HepG2 (cell line): ENCODE measurements around the gene SLC7A10. TPM values are rescaled to one million over a fixed set of nuclear protein-coding genes. Genes with fewer than 3 reads are reported as not detected.

Source experiments
- CCDC6 ChIP-seq: sonication (generic); formaldehyde crosslinking; IDR thresholded peaks from 2 replicates; pipeline ENCODE4 v1.8.1; 2022; ENCODE audit warnings: mild to moderate bottlenecking, missing genetic modification reagents, moderate library complexity
- DNMT3B ChIP-seq: conservative IDR thresholded peaks from 2 replicates; pipeline ENCODE4 v1.6.1; 2016; ENCODE audit warnings: missing biosample characterization, control low read depth
- FOXK1 ChIP-seq: sonication (generic); formaldehyde crosslinking; IDR thresholded peaks from 2 replicates; pipeline ENCODE4 v1.4.0; 2020; ENCODE audit warnings: low read depth, missing genetic modification reagents, borderline replicate concordance
- GLI4 ChIP-seq: sonication (generic); formaldehyde crosslinking; IDR thresholded peaks from 2 replicates; pipeline ENCODE4 v1.5.1; 2020; ENCODE audit warnings: missing genetic modification reagents, mild to moderate bottlenecking, moderate library complexity, borderline replicate concordance
- HOXA3 ChIP-seq: sonication (generic); formaldehyde crosslinking; IDR thresholded peaks from 2 replicates; pipeline ENCODE4 v1.5.0; 2020; ENCODE audit warnings: missing genetic modification reagents
- KDM3A ChIP-seq: IDR thresholded peaks from 2 replicates; pipeline ENCODE4 v1.6.1; 2018; ENCODE audit warnings: low read depth, missing compliant biosample characterization
- MED1 ChIP-seq: sonication (generic); formaldehyde crosslinking; IDR thresholded peaks from 2 replicates; pipeline ENCODE4 v1.4.0; 2020; ENCODE audit warnings: missing genetic modification reagents
- MIXL1 ChIP-seq: IDR thresholded peaks from 2 replicates; pipeline ENCODE4 v1.6.1; 2016
- POGK ChIP-seq: sonication (generic); formaldehyde crosslinking; conservative IDR thresholded peaks from 2 replicates; pipeline ENCODE4 v1.8.0; 2022; ENCODE audit warnings: mild to moderate bottlenecking, moderate library complexity, missing genetic modification reagents
- POGZ ChIP-seq: sonication (generic); formaldehyde crosslinking; IDR thresholded peaks from 2 replicates; pipeline ENCODE4 v1.4.0; 2020; ENCODE audit warnings: mild to moderate bottlenecking, missing genetic modification reagents
- PRMT3 ChIP-seq: sonication (generic); formaldehyde crosslinking; IDR thresholded peaks from 2 replicates; pipeline ENCODE4 v1.8.1; 2022; ENCODE audit warnings: low read depth, mild to moderate bottlenecking, moderate library complexity, missing genetic modification reagents, borderline replicate concordance
- SIN3A ChIP-seq: IDR thresholded peaks from 2 replicates; pipeline ENCODE4 v1.6.1; 2011; ENCODE audit warnings: low read depth, mild to moderate bottlenecking, control low read depth, low read length, borderline replicate concordance
- SNAI1 ChIP-seq: sonication (generic); formaldehyde crosslinking; IDR thresholded peaks from 2 replicates; pipeline ENCODE4 v1.5.0; 2020; ENCODE audit warnings: mild to moderate bottlenecking, missing genetic modification reagents, borderline replicate concordance
- SP1 ChIP-seq, 2 experiments: fragments of 450-650 bp in 1 of 2; sonication (generic) in 1 of 2; formaldehyde crosslinking in 1 of 2; IDR thresholded peaks; 2 replicates each; pipeline versions ENCODE4 v1.4.0 to v1.6.1; 2016 to 2020; ENCODE audit warnings: missing genetic modification reagents in 1 of 2
- TCF7L2 ChIP-seq: IDR thresholded peaks from 2 replicates; pipeline ENCODE4 v1.6.1; 2011; ENCODE audit warnings: mild to moderate bottlenecking, low read depth, low read length, moderate library complexity
- TGIF2 ChIP-seq: IDR thresholded peaks from 2 replicates; pipeline ENCODE4 v1.6.1; 2016; ENCODE audit warnings: control low read depth, missing compliant biosample characterization
- TOPORS ChIP-seq: sonication (generic); formaldehyde crosslinking; IDR thresholded peaks from 2 replicates; pipeline ENCODE4 v1.8.0; 2023; ENCODE audit warnings: mild to moderate bottlenecking, missing genetic modification reagents
- ZNF232 ChIP-seq: sonication (generic); formaldehyde crosslinking; IDR thresholded peaks from 2 replicates; pipeline ENCODE4 v1.4.0; 2020; ENCODE audit warnings: missing genetic modification reagents, borderline replicate concordance
- ZNF234 ChIP-seq: sonication (generic); formaldehyde crosslinking; conservative IDR thresholded peaks from 2 replicates; pipeline ENCODE4 v1.5.1; 2020; ENCODE audit warnings: mild to moderate bottlenecking, missing genetic modification reagents
- ZNF614 ChIP-seq: IDR thresholded peaks from 2 replicates; pipeline ENCODE4 v1.6.1; 2018; ENCODE audit warnings: missing biosample characterization, missing genetic modification reagents, inconsistent platforms, borderline replicate concordance
- ZNF740 ChIP-seq: sonication (generic); formaldehyde crosslinking; IDR thresholded peaks from 2 replicates; pipeline ENCODE4 v1.4.0; 2020; ENCODE audit warnings: missing genetic modification reagents
- ZNF792 ChIP-seq: IDR thresholded peaks from 2 replicates; pipeline ENCODE4 v1.6.1; 2016
- ZNF878 ChIP-seq: sonication (generic); formaldehyde crosslinking; IDR thresholded peaks from 2 replicates; pipeline ENCODE4 v1.8.1; 2023; ENCODE audit warnings: mild to moderate bottlenecking, missing genetic modification reagents, moderate library complexity
- polyA plus RNA-seq, 8 experiments: library from polyadenylated mRNA; depleted of rRNA in 3 of 8; stranded (reverse) in 7 of 8; unstranded in 1 of 8; fragments of >200 nt; fragmentation: Illumina TruSeq in 4 of 8; extraction: Trizol in 4 of 8; gene quantifications; 2 replicates each; pipeline versions ENCODE4 v1.2.1 to v1.2.3, GENCODE V29; 2011 to 2016; ENCODE audit warnings: low read depth in 4 of 8, missing spikeins in 1 of 8, mixed read lengths in 1 of 8; ENCODE audit not compliant: insufficient read depth in 1 of 8
- total RNA-seq, 5 experiments: library from RNA; depleted of rRNA; stranded (reverse); fragments of >200 nt; fragmentation: Illumina TruSeq; extraction: Trizol; gene quantifications; 2 replicates each; pipeline ENCODE4 v1.2.3, GENCODE V29; 2016; ENCODE audit warnings: low read depth in 1 of 5
- TF ChIP-seq, protein P1 (sequence below): sonication (generic); formaldehyde crosslinking; IDR thresholded peaks from 2 replicates; pipeline ENCODE4 v1.4.0; 2020; ENCODE audit warnings: mild to moderate bottlenecking, low read depth, missing genetic modification reagents
- TF ChIP-seq, protein P2 (sequence below): sonication (generic); formaldehyde crosslinking; IDR thresholded peaks from 2 replicates; pipeline ENCODE4 v1.9.0; 2021; ENCODE audit warnings: missing genetic modification reagents, mild to moderate bottlenecking, borderline replicate concordance

SLC7A10 gene
- total and polyA plus RNA-seq, 2 of the 13 experiments (the other 11 are each of a cell fraction or from before 2014, with no cell fraction given) = 1.1 to 2.2 TPM

DNA sequence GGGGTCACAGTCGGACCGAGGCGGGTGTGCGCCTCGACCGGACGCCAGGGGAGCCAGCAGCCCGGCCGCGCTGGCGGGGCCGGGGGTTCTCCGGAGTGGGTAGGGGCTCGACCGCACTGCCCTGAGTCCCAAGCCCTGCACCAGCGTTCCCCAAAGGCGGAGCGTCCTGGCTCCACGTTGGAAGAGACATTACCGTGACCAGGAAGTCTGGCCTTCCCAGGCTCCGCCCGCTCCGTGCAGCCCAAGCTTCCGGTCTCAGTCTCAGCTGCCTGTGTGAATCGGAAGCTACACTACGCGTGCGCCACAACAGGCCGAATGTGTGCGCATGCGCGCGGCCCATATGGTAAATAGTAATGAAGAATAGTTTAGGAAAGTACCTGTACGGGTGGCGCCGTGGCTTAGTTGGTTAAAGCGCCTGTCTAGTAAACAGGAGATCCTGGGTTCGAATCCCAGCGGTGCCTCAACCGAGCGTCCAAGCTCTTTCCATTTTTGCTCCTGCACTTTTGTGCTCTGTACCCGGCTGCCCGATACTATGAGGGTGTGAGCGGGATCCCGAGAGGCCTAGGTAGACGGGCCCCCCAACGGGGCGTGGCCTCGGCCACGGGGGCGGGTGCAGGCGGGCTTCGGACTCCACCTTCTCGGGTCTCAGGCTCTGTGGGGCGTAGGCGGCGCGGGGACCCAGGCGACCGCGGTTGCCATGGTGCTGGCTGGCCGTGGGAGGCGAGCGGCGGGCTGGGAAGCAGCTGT is 48.8 kb downstream of the SLC7A10 start (continued):
- TF ChIP-seq MED1 (CRISPR knock-in tag) (peak; percentile 71; the same call in 1 of the 2 replicates), HOXA3 (peak; percentile 71), DNMT3B (CRISPR knock-in tag) (no peak), TOPORS (peak; percentile 78), TGIF2 (CRISPR knock-in tag) (peak; percentile 60; the same call in 1 of the 2 replicates), ZNF740 (CRISPR knock-in tag) (no peak), SNAI1 (CRISPR knock-in tag) (0 out of 2 replicates have a peak, but pooled peaks have one; percentile 35), MIXL1 (peak; percentile 72), ZNF792 (peak; percentile 83; the same call in 1 of the 2 replicates), GLI4 (CRISPR knock-in tag) (no peak), ZNF232 (CRISPR knock-in tag) (0 out of 2 replicates have a peak, but pooled peaks have one; percentile 11), POGZ (CRISPR knock-in tag) (peak; percentile 74; the same call in 1 of the 2 replicates), KDM3A (CRISPR knock-in tag) (peak; percentile 39; the same call in 1 of the 2 replicates), POGK (CRISPR knock-in tag) (no peak), TCF7L2 (no peak), ZNF234 (CRISPR knock-in tag) (0 out of 2 replicates have a peak, but pooled peaks have one; percentile 34), ZNF614 (CRISPR knock-in tag) (peak; percentile 83), ZNF878 (CRISPR knock-in tag) (0 out of 2 replicates have a peak, but pooled peaks have one; percentile 73), FOXK1 (CRISPR knock-in tag) (peak; percentile 83; the same call in 1 of the 2 replicates), SIN3A (peak; percentile 81; the same call in 1 of the 2 replicates), PRMT3 (CRISPR knock-in tag) (peak; percentile 72; the same call in 1 of the 2 replicates), CCDC6 (CRISPR knock-in tag) (peak; percentile 88; the same call in 1 of the 2 replicates), SP1 (IDR thresholded peaks at IDR 0.05) (no peak), SP1 (CRISPR knock-in tag; IDR thresholded peaks at IDR 0.05) (peak; percentile 84)
- TF ChIP-seq, protein P1, sequence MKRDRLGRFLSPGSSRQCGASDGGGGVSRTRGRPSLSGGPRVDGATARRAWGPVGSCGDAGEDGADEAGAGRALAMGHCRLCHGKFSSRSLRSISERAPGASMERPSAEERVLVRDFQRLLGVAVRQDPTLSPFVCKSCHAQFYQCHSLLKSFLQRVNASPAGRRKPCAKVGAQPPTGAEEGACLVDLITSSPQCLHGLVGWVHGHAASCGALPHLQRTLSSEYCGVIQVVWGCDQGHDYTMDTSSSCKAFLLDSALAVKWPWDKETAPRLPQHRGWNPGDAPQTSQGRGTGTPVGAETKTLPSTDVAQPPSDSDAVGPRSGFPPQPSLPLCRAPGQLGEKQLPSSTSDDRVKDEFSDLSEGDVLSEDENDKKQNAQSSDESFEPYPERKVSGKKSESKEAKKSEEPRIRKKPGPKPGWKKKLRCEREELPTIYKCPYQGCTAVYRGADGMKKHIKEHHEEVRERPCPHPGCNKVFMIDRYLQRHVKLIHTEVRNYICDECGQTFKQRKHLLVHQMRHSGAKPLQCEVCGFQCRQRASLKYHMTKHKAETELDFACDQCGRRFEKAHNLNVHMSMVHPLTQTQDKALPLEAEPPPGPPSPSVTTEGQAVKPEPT (CRISPR knock-in tag) = no peak
- TF ChIP-seq, protein P2, sequence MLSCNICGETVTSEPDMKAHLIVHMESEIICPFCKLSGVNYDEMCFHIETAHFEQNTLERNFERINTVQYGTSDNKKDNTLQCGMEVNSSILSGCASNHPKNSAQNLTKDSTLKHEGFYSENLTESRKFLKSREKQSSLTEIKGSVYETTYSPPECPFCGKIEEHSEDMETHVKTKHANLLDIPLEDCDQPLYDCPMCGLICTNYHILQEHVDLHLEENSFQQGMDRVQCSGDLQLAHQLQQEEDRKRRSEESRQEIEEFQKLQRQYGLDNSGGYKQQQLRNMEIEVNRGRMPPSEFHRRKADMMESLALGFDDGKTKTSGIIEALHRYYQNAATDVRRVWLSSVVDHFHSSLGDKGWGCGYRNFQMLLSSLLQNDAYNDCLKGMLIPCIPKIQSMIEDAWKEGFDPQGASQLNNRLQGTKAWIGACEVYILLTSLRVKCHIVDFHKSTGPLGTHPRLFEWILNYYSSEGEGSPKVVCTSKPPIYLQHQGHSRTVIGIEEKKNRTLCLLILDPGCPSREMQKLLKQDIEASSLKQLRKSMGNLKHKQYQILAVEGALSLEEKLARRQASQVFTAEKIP (CRISPR knock-in tag) = no peak
